ENCODE results near the gene IFITM10.
A peak's percentile ranks its signal among the peaks of the same experiment; 100 is the strongest.

The IFITM10 gene

GRCh38 chr11:1703146-1703545 lies 47.2 kb downstream of the IFITM10 start:
- TF ChIP-seq CTCF (IDR thresholded peaks at IDR 0.05), result no peak
- Histone ChIP-seq H3K4me3 (no peak overlapping the region), H3K27ac (no peak overlapping the region)
- DNase-seq (ENCODE audit: low spot score), result no peak

GRCh38 chr11:1702506-1702905 lies 47.9 kb downstream of the IFITM10 start:
- Histone ChIP-seq H3K27ac (no peak overlapping the region), H3K4me3 (no peak overlapping the region)
- no peak for DNase-seq (ENCODE audit: low spot score)
- TF ChIP-seq CTCF (IDR thresholded peaks at IDR 0.05), result no peak

GRCh38 chr11:1701091-1701807 lies 49.1 kb downstream of the IFITM10 start:
- no peak overlapping the region for H3K4me3 ChIP-seq
- H3K27ac ChIP-seq, result no peak overlapping the region
- DNase-seq (ENCODE audit: low spot score), result no peak
- TF ChIP-seq CTCF (IDR thresholded peaks at IDR 0.05), result no peak

- no peak for DNase-seq (ENCODE audit: low spot score)
- H3K4me3 ChIP-seq, result no peak overlapping the region
- no peak overlapping the region for H3K27ac ChIP-seq
- TF ChIP-seq CTCF (IDR thresholded peaks at IDR 0.05), result no peak
These were observed 50.6 kb downstream of the IFITM10 start for GRCh38 chr11:1699771-1700170.

GRCh38 chr11:1696608-1697570 lies 53.5 kb downstream of the IFITM10 start, which contains the start of gene KRTAP5-6:
Gene KRTAP5-6 (plus strand): TSS chr11:1697195. CDS start chr11:1697246, 51 bp downstream.
- Histone ChIP-seq H3K4me3 (no peak within 1 kb of the TSS), H3K27ac (no peak within 1 kb of the TSS)
- DNase-seq (ENCODE audit: low spot score), result no peak
- no peak for TF ChIP-seq CTCF (IDR thresholded peaks at IDR 0.05)

GRCh38 chr11:1695548-1696108 lies 54.8 kb downstream of the IFITM10 start:
- Histone ChIP-seq H3K4me3 (no peak overlapping the region), H3K27ac (no peak overlapping the region)
- no peak for TF ChIP-seq CTCF (IDR thresholded peaks at IDR 0.05)
- DNase-seq (ENCODE audit: low spot score), result peak; percentile 31

All from coronary artery (tissue), 2 donors.